HG03135 (cell line): ENCODE data around the gene ANK3.

Source experiments
- ATAC-seq: cut with Tn5 transposase; IDR thresholded peaks from one replicate; pipeline ENCODE4 v1.9.1; 2021; ENCODE audit warnings: mild to moderate bottlenecking, moderate library complexity; ENCODE audit not compliant: unreplicated experiment

The ANK3 gene

DNA sequence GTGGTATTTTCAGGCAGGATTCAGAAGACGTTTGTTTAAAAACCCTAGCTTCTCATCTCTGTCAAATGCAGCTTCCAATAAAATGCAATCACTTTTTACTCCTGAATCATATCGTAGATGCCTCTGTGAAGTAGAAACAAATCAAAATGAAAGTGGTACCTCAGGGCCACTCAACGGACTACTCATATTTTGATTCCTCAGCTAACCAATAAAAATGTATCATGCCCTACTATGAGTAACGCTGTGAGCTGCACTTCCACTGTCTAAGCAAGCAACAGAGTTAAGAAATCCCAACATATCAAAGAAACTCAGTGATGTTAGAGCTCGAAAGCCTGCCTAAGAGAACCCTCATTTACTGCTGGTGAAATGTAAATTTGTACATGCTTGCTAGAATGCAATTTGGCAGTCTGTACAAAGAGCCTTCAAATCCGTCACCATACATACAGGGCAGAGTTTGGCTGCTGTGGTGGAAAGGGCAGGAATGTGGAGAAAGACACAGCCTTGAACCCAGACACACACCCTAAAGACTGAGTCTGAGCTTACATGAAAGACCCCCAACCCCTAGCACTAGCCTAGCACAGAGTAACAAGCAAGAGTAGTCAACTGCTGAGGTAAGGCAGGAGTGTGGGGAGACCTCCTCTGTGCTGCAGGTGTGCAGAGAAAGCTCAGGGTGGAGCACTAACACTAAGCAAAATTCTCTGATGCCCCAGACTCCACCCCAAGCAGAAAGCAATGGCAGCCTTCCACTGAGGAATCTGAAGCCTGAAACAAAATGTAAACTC is 151.5 kb downstream of the ANK3 start:
- peak; percentile 42 for ATAC-seq

DNA sequence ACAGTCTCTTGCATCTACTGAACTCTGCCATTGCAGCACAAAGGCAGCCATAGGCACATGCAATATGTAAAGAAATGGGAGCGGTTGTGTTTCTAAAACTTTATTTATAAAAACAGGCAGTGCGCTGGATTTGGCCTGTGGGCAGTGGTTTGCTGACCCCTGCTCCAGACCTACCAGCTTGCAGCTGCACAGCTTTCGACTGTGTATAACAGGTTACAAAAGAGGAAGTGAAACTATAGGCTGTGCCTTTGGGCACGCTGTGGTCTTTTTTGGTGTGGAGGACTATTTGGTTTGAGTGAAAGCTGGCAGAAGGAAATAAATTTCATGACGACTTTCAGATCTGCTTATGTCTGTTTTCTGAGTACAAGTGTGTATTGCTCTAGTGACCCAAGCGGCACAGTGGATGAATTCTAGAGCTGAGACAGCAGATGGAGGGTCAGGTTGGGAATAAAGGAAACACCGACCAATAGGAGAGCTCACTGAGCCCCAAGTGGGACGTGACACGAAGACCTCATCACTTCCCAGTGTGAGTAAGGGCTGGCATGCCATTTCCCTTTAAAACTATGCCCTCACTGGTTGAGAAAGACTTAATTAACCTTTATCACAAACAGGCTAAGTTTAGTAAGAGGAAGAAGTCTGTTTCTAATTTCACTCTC is 152.7 kb downstream of the ANK3 start:
- ATAC-seq, result peak; percentile 98

DNA sequence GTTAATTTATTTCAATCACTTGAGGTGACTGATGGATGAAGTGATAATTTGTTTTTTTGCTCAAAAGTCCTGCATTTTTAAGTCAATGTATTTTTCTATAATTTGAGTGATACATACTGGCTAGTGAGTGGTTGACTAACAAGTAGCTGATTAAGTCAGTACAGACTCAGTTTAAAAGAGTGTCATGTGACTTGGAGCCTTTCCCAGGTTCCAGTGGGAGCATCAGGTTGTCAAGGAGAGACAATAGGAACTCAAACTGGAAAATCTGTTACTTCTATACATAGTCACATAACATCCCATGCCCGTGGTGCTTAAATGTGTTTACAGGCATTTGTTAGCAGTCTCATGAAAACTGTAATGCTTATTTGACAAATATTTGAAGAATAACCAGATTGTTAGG is 154.7 kb downstream of the ANK3 start:
- ATAC-seq, result no peak

DNA sequence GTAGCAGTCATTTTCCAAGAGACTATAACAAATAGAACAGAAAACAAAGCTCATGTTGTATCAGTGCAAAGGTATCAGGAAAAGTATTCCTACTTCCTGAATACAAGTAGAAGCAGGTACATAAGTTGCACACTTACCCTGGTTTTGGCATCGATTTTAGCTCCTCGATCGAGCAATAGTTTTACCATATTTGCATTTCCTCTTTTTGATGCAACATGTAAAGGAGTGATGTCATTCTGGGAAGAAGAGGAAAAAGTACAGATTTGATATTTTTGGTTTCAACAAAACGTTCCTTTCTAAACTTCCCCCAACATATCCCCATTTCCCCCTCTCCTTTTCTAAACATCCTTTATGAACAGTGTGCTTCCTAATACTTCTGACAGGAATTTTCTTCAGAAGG is 155.1 kb downstream of the ANK3 start:
- ATAC-seq, result no peak

DNA sequence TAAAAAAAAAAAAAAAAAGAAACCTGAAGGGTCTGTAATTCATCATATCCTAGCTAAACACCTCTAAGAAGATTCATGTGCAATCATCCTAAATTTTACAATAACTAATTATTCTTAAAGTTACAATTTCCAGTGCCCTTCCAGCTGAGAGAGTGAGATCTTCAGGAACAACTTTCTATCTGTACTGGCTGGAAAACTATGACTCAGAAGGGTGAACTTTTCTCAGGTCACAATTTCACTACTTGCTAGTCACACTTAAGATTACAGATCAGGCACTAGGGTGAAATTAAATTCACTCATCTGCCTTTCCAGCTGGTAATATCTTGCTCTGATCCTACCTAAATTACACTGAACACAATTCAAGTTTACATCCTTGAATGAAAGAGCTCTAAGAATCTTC is 158.8 kb downstream of the ANK3 start:
- no peak for ATAC-seq

DNA sequence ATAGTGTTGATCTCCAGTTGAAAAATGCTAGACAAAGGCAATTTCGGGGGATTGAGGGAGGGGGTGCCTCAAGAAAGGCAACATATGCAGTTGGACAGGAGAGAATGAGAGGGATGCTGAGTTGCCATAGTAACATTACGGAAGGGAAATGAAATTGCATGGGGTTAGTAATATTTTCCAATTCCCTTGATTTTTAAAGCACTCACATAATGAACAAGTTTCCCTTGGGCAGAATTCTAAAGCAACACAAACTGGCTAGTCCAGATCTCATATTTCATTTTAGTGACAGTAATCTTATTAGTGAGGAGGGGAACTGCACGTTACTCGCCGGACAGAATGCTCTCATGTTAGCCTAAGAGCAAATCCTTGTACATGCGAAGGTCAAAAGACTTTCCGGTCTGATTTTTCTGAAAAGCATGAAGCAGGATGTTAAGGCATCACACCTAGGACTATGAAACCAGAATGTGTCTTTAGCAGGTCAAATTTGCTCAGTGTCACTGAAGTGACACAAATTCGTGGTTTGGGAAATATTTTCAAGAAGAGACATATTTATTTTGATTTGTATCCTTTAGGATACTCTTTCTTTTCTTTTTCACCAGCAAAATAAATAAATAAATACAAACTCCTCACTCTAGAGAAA is 165.5 kb downstream of the ANK3 start:
- ATAC-seq, result no peak

DNA sequence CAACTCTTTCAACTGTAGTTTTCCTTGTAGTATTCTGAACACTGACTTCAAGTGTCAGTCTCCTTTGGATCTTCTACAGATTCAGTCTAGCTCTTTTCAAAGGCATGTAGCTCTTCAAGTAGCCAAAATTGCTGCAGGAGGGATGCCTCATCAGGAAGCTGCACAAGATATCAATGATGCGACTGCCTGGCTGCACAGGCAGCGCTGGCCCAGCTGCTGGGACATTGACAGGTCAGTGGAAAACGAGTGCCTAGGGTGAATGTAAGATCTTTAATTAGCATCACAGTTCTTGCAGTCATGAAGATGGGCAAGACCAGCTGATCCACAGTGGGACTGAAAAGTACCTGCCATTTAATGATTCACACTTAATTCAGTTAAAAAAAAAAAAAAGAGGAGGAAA is 167.6 kb downstream of the ANK3 start:
- no peak for ATAC-seq

DNA sequence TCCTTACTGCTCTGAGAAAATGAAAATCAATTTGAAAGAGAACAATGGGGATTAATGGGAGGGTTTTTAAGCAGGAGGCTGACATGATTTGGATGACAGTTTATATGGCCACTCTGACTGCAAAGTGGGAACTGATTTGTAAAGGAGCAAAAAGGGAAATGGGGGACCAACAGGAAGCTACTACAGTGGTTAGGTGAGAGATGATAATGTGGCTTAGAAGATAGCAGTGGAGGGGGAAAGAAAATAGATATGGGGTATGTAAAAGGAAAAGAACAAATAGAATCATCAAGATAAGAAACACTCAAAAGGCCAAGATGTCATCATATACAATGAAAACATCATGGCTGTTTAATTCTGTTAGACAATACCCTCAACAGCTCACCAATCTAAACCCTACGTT is 177.5 kb downstream of the ANK3 start:
- no peak for ATAC-seq

DNA sequence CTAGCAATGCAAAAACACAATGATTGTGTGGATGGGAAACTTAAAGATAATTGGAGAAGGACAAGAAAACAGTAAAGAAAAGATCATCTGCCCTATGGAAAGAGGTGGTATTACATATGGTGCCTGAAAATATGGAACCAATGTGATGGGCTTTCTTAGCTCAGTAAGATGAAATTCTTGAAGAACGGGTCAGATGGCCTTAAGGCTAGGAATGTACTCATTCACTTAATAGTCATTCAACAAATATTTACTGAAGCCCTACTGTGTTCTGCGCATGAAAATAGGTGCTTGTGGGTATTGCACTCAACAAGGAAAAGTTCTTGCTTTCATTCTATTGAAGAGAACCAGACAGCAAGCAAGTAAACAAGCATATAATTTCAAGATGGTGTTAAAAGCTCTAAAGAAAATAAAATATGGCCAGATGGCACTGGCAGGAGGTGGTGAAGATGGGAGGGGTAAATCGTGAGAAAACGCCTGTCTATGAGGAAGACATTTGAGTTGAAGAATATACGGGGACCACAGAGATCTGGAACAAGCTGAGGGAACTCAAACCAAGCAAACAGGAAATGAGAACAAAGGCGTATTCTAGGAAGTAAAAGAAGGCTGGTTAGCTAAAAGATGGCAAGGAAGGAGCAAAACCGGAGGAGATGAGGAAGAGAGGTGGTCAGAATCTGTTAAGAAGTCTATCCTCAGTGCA is 179.7 kb downstream of the ANK3 start:
- ATAC-seq, result no peak

DNA sequence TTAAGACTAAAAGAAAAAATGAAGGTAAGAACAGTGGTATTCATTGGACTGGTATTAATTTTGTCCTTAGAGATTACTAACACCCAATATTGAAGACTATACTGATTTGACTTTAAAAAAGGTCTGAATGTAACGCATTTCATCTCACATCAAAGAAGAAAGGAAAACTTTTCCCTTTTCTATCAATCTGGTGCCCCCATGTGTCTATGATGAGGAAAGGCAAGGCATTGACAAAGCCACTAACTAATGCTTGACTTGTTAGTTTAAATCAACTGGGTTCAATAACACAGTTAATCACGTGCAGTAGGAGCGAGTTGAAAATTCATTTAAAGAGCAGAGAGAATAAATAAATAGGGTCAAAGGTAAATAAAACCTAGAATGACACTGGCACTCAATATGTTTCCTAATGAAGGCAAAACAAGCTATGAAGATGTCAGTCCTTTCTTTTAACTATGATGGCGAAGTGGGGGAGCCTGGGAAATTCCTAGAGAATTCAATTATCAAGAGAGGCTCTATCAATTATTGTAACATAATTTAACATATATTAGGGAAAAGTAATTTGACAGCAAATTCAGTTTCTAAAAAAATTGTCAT is 180.9 kb downstream of the ANK3 start:
- ATAC-seq, result no peak

DNA sequence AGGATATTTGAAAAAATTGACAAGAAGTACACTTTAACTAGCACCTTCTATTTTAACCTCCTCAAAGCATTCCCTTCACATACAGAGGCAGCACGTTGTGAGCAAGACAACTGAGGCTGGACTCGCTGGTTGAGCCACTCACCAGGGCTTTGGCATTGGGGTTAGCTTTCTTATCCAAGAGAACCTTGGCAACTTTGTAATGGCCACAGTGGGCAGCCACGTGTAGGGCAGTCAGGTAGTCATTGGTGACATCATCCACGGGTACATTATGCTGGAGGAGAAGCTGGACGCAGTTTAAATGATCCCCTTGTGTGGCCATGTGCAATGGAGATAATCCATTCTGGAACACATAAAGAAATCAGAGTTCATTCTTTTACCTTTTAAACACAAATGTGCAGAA is 181.8 kb downstream of the ANK3 start:
- no peak for ATAC-seq

DNA sequence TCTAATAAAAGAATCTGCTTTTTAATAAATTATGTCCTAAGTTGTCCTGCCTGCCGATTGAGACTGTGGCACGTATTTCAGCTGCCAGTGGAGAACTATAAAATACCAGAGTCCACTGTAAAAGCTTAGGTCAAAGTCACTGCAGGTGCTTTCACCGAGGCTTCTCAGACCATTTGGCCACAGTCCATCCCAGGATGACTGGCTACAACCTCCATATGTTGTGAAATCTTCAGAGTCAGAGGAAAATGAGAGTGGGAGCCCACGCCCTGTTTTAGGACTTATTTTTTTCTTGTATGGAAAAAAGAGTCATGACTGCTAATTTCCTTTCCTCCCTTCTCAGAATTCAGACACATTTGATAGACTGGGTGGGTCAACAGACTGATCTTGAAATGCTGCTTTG is 182.9 kb downstream of the ANK3 start:
- ATAC-seq, result no peak

DNA sequence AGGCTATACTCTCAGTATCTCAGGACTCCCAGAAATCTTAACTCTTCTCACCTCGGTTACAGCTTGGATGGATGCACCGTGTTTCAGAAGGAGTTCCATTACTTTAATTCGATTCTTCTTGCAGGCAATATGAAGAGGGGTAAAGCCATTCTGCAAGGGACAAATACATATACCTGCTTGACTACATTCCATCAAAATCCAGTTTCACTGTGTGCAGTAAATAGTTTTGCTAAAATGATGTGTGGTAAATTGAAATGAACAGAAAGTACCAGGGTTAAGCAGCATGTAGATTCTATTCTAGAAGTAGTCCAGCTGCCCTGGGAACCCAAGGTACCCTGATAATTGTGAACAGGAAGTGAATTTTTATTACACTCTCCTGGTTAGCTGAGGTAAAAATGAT is 183.9 kb downstream of the ANK3 start:
- no peak for ATAC-seq

DNA sequence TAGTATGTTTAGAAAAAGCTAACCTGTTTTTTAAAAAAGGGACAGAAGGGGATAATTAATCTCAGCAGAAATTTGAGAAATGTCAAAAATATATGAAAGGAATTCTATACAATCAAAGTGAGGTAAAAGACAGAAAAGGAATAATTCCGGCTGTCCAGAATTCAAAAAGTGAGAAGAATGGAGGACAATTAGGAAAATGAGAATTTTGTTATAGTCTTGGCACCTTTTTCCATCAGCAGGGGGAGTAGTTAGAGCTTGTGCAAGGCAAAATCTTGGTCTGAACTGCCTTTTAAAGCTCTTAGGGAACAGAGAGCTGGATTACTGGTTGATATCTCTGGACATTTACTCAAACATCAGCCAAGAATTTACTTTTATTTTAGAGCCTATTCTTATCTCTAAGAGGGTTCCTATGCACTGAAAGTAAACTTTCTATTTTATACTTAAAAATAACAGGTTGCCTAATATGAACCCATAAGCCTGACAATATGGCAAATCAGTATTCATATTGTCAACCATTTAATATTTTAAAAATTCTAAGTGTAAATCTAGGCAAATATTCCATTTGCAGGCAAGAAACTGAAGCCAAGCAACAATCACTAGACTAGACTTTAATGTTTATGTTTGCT is 185.6 kb downstream of the ANK3 start:
- no peak for ATAC-seq

DNA sequence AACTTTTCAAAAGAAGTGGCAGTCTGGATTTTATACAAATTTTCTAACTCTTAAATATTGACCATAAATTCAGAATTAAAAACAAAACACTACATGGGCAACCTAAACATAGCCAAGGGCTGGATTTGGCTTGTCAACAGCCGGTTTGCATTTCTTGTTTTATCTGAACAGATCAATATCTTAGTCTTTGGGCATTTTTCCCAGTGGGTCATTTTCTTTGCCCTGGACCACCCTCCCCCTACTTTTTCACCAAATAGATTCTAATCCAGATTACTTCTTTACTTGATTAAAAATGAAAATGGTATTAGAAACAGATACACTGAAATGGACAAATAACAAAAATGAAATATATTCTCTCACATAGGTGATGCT is 189.0 kb downstream of the ANK3 start:
- no peak for ATAC-seq

DNA sequence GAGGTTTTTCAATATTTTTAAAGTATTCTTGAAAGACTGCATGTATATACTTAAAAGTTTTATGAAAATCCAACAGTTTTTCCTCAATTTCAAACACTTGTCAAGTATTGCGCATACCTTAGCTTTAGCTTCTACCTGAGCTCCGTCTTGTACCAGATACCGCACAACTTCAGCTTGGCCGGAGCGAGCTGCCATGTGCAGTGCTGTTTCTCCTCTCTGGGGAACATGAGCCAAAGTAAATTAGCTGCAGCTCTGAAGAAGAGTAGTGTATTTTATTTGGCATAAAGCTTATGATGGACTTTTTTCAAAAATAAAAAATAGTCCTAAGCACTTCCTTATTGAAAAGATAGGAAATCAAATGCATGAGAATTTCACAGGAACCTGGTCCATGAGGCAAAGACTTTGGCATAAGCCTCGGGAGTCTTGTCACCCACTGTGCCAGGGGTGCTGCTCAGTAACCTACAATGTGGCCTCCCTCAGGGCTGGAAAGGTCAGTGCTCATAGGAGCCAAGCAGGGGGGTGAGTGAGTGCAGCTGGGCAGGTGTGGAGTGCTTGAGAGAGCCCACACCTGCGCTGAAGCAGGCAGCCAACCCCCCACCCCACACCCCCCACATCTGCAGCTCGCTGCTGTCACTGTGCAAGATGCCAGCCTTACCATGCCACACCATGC is 189.5 kb downstream of the ANK3 start:
- ATAC-seq, result no peak

DNA sequence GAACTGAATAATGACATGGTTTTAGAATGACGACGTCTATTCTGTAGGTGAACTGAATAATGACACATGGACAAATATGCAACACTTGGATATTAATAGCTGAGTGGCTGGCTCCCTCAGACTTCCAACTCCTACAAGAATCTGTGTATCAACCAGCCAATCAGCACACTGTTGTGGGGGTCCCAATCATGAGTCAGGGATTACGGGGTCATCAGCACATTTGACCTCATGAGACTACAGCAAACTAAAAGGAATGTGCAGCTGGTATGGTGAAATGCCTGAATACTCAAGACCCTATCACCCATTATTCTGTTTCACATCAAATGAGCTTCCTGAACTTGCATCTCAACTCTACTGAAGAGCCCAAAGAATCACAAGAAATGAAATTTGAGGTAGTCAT is 192.5 kb downstream of the ANK3 start:
- no peak for ATAC-seq

DNA sequence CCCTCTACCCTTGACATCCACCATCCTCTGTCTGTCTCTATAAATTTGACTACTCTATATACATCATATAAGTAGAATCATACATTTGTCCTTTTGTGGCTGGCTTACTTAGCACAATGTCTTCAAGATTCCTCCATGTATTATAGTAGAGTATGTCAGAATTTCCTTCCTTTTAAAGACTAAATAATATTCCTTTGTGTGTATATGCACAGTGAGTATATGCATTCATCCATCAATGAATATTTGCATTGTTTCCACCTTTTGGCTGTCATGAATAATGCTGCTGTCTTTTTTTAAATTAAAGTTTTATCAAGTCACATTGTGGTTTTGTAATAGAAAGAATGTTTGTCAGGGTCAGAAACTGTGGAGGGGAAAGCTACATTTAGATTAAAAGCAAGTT is 195.3 kb downstream of the ANK3 start:
- no peak for ATAC-seq

DNA sequence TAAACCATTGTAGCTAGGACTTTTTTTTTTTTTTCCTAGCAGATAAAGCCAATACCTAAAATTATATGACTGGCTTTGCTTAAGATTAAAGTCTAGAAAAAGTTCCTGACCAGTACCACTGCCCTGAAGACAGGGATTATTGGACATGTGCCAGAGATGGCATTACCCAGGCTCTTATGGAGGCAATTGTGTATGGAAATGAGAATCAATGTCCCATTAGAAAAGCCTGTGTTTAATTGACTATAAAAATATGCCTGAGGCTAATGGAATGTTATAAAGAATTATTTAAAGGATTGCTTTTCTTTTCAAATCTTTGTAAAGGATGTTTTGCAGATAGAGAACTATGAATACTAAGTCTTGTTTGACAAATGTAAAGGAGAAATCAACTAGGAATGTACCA is 196.7 kb downstream of the ANK3 start:
- no peak for ATAC-seq

DNA sequence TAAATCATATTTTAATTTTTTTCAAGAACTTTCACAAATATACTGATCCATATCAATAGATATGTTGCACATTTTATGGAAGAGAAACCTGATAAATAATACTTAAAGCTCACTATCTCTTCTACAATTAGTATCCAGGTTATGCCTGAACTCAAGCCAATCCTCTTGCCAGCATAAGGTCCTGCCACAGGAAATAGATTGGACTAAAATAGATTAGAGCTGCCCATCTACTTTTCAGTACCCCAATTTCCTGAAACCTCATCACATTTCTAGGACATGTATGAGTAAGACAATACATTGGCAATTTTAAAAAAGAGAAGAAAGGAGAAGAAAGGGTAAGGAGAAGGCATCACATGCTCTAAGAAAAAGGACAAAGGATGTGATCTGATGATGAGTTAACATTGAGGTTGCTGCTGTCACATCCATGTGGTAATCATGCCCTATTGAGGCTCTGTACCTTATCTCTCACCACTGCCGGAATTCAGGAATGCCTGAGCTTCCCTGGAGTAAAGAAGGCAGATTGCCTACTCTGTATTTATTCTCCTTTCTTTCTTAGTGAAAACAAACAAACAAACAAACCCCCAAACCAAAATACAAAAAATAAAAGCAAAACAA is 199.7 kb downstream of the ANK3 start:
- ATAC-seq, result no peak
